MM.1S (cell line): Measurements from ENCODE around the gene ADGRD2.

Source experiments
- DNase-seq: peaks from one replicate; pipeline ENCODE4 v3.0.0-alpha.2; 2015
- H2AFZ ChIP-seq: fragments of 300-600 bp; sonication (generic); 2 replicates; pipeline ENCODE4 v1.6.0; 2016; ENCODE audit warnings: antibody characterized with exemption, low read length
- H3F3A ChIP-seq: fragments of 300-600 bp; sonication (generic); 2 replicates; pipeline ENCODE4 v1.6.1; 2016; ENCODE audit warnings: mild to moderate bottlenecking, antibody characterized with exemption, low read length, moderate library complexity, mixed read lengths; ENCODE audit not compliant: insufficient read depth
- H3K27ac ChIP-seq: fragments of 300-600 bp; sonication (generic); 2 replicates; pipeline ENCODE4 v1.5.1; 2016; ENCODE audit warnings: mild to moderate bottlenecking, low read length
- H3K27me3 ChIP-seq: fragments of 300-600 bp; sonication (generic); replicated peaks from 2 replicates; pipeline ENCODE4 v1.6.0; 2016; ENCODE audit warnings: low read length; ENCODE audit not compliant: insufficient read depth
- H3K36me3 ChIP-seq: fragments of 300-600 bp; sonication (generic); replicated peaks from 2 replicates; pipeline ENCODE4 v1.6.1; 2016; ENCODE audit warnings: mild to moderate bottlenecking, low read length, mixed read lengths; ENCODE audit not compliant: insufficient read depth
- H3K4me1 ChIP-seq: fragments of 300-600 bp; sonication (generic); 2 replicates; pipeline ENCODE4 v1.6.1; 2016; ENCODE audit warnings: low read length, mixed read lengths
- H3K4me2 ChIP-seq: fragments of 300-600 bp; sonication (generic); 2 replicates; pipeline ENCODE4 v1.6.0; 2016; ENCODE audit warnings: low read depth, low read length
- H3K4me3 ChIP-seq: fragments of 300-600 bp; sonication (generic); 2 replicates; pipeline ENCODE4 v1.5.1; 2016; ENCODE audit warnings: low read length, mixed read lengths
- H3K79me2 ChIP-seq: fragments of 300-600 bp; sonication (generic); 2 replicates; pipeline ENCODE4 v1.6.1; 2016; ENCODE audit warnings: mixed run types, low read length, mixed read lengths
- H3K9ac ChIP-seq: fragments of 300-600 bp; sonication (generic); 2 replicates; pipeline ENCODE4 v1.6.1; 2016; ENCODE audit warnings: low read length, mixed read lengths
- H3K9me2 ChIP-seq: fragments of 300-600 bp; sonication (generic); replicated peaks from 2 replicates; pipeline ENCODE4 v1.6.1; 2016; ENCODE audit warnings: mild to moderate bottlenecking, low read length, mixed read lengths; ENCODE audit not compliant: insufficient read depth
- H3K9me3 ChIP-seq: fragments of 300-600 bp; sonication (generic); replicated peaks from 2 replicates; pipeline ENCODE4 v1.6.1; 2016; ENCODE audit warnings: mild to moderate bottlenecking, low read length, mixed read lengths; ENCODE audit not compliant: insufficient read depth
- H4K20me1 ChIP-seq: fragments of 300-600 bp; sonication (generic); 2 replicates; pipeline ENCODE4 v1.6.1; 2016; ENCODE audit warnings: mild to moderate bottlenecking, low read length, moderate library complexity, mixed read lengths; ENCODE audit not compliant: insufficient read depth
- EZH2 ChIP-seq: fragments of 300-600 bp; sonication (generic); optimal IDR thresholded peaks from 2 replicates; pipeline ENCODE3; 2017; ENCODE audit warnings: low read depth, mild to moderate bottlenecking, antibody characterized with exemption, low read length, mixed read lengths
- EZH2phosphoT487 ChIP-seq: fragments of 300-600 bp; sonication (generic); IDR thresholded peaks from 2 replicates; pipeline ENCODE4 v1.6.1; 2018; ENCODE audit warnings: antibody characterized with exemption, low read length
- TF ChIP-seq, protein P1 (sequence below): fragments of 300-600 bp; sonication (generic); IDR thresholded peaks from 2 replicates; pipeline ENCODE4 v1.5.1; 2016; ENCODE audit warnings: antibody characterized with exemption, low read length, mixed read lengths

Gene ADGRD2

DNA sequence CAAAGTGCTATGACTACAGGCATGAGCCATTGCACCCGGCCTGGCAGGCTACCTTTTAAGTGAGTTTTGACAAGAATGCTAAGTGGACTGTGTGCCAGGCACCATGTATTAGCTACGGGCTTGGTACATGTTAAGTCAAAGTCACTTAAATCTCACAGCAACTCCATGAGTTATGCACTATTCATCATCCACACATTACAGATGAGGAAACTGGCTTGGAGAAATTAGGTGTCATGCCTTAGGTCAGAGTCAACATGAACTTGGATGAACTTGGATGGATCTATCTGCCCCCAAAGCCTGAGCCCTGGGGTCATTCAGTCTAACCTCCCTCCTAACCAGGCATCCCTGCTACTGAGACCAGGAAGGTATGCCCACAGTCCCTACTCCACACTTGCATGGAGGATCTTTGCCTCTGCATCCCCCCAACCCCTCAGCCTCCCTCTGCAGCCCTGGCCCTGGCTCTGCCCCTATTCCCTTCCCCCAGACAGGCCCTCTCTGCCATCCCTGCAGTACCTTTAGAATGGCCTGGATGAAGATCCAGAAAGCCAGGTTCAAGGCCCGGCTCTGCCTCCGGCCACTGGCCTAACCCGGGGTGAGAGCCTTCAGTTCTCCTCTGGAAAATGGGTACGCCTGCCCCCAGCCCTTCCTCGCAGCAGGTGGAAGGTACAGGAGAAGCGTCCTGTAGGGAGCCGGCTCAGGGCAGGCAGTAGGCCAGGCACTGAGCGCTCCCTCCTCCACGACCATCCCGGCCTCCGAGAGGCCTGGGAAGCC is 685 bp upstream of the ADGRD2 start:
- H3K79me2 ChIP-seq, result no peaks in the 10 kb centered on the region
- H3K9me2 ChIP-seq, result no peaks in the 10 kb centered on the region
- no peaks in the 10 kb centered on the region for H3K4me1 ChIP-seq
- TF ChIP-seq, protein P1, sequence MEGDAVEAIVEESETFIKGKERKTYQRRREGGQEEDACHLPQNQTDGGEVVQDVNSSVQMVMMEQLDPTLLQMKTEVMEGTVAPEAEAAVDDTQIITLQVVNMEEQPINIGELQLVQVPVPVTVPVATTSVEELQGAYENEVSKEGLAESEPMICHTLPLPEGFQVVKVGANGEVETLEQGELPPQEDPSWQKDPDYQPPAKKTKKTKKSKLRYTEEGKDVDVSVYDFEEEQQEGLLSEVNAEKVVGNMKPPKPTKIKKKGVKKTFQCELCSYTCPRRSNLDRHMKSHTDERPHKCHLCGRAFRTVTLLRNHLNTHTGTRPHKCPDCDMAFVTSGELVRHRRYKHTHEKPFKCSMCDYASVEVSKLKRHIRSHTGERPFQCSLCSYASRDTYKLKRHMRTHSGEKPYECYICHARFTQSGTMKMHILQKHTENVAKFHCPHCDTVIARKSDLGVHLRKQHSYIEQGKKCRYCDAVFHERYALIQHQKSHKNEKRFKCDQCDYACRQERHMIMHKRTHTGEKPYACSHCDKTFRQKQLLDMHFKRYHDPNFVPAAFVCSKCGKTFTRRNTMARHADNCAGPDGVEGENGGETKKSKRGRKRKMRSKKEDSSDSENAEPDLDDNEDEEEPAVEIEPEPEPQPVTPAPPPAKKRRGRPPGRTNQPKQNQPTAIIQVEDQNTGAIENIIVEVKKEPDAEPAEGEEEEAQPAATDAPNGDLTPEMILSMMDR, result no peak
- TF ChIP-seq EZH2phosphoT487, result no peak
- no peak for TF ChIP-seq EZH2
- H3F3A ChIP-seq, result no peaks in the 10 kb centered on the region
- H3K9me3 ChIP-seq, result no peaks in the 10 kb centered on the region
- DNase-seq, result no peak
- no peak overlapping the region for H2AFZ ChIP-seq
- no peak overlapping the region for H3K4me2 ChIP-seq
- no peaks in the 10 kb centered on the region for H4K20me1 ChIP-seq
- no peak overlapping the region for H3K27ac ChIP-seq
- peaks cover 21% of the 10 kb centered on the region for H3K27me3 ChIP-seq
- H3K9ac ChIP-seq, result no peak overlapping the region
- H3K4me3 ChIP-seq, result no peak overlapping the region
- H3K36me3 ChIP-seq, result no peaks in the 10 kb centered on the region

DNA sequence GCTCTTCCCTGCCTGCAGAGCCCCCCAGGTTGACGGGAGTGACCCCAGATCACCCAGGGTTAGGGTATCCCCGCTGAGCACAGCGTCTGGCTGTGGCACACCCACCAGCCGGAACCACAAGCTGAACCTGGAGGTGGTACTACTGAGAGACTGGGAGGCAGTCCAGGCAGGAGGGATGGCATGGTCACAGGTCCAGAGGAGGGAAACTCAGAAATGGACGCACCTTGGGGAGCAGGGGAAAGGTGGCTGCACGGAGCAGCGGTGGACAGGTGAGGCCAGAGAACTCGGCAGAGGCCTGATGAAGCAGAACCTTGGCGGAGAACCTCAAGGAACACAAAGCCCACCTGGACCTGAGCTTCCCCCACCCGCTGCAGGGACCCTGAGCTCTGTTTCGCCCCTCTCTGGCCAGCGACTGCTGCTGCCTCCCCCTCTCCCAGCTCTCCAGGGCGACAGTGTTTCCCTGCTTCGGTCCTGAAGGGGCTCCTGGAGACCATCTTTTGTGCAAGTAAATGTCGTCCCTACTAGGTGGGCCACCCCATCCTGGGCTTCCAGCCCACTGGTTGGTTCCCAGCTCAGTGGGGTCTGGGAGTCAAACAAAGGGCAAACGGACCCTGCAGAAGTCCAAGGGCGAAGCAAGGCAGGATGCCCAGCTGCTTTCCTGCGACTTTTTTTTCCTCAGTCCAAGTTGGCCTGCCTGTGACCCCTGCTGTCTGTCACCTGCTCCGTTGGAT is 845 bp downstream of the ADGRD2 start:
- DNase-seq, result no peak
- Histone ChIP-seq H3K36me3 (no peaks in the 10 kb centered on the region), H3K79me2 (no peaks in the 10 kb centered on the region), H3K4me3 (no peak overlapping the region), H3F3A (no peaks in the 10 kb centered on the region), H3K4me2 (no peak overlapping the region), H3K9ac (no peak overlapping the region), H2AFZ (no peak overlapping the region), H3K27ac (no peak overlapping the region), H3K4me1 (no peaks in the 10 kb centered on the region), H3K27me3 (peaks cover 21% of the 10 kb centered on the region), H3K9me2 (no peaks in the 10 kb centered on the region), H4K20me1 (no peaks in the 10 kb centered on the region), H3K9me3 (no peaks in the 10 kb centered on the region)
- TF ChIP-seq, protein P1, result no peak
- no peak for TF ChIP-seq EZH2
- TF ChIP-seq EZH2phosphoT487, result no peak

DNA sequence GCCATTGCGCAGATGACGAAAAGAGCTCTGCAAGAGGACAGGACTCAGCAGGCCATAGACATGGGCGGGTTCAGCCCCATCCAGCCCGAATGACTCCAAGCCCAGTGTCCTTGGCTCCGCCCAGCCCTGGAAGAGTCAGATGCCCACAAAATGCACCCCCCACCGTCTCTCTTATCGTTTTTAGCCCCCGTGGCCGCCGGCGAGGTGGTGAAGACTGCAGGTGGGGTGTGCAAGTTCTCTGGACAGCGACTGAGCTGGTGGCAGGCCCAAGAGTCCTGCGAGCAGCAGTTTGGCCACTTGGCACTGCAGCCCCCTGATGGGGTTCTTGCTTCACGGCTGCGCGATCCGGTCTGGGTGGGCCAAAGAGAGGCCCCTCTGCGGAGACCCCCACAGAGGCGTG is 2.1 kb downstream of the ADGRD2 start:
- H3K27ac ChIP-seq, result no peak overlapping the region
- H3K4me3 ChIP-seq, result no peak overlapping the region
- no peak overlapping the region for H3K9ac ChIP-seq
- no peak overlapping the region for H3K4me2 ChIP-seq
- H3K9me2 ChIP-seq, result no peaks in the 10 kb centered on the region
- H3K9me3 ChIP-seq, result no peaks in the 10 kb centered on the region
- no peak for DNase-seq
- H3K27me3 ChIP-seq, result peaks cover 21% of the 10 kb centered on the region
- no peak overlapping the region for H2AFZ ChIP-seq
- H4K20me1 ChIP-seq, result no peaks in the 10 kb centered on the region
- H3K79me2 ChIP-seq, result no peaks in the 10 kb centered on the region
- TF ChIP-seq EZH2 (no peak), EZH2phosphoT487 (no peak)
- TF ChIP-seq, protein P1, result no peak
- no peaks in the 10 kb centered on the region for H3K4me1 ChIP-seq
- H3K36me3 ChIP-seq, result no peaks in the 10 kb centered on the region
- H3F3A ChIP-seq, result no peaks in the 10 kb centered on the region
